K562 (cell line): ENCODE data around the gene EML1. TPM values are rescaled to one million over a fixed set of nuclear protein-coding genes. Genes with fewer than 3 reads are reported as not detected.

ENCODE experiments used
- ATAC-seq: fragments of 200-7000 bp; cut with Tn5 transposase; 3 replicates; pipeline ENCODE4 v1.9.1; 2020; ENCODE audit warnings: moderate library complexity
- BruUV-seq: library from RNA; stranded (reverse); fragments of 400-500 nt; replicated peaks from 2 replicates; lab custom pipeline; 2021; lab: Mats Ljungman, UMichigan
- CTCF ChIA-PET: fragments of 300-600 bp; formaldehyde crosslinking; extraction: SDS; loops from one replicate; lab custom pipeline; 2021; ENCODE audit warnings: low intra/inter-chr PET ratio; lab: Yijun Ruan, JAX
- POLR2A ChIA-PET: fragments of 300-600, 350-650 bp; sonication (Branson Sonifier 250); formaldehyde crosslinking; extraction: SDS; loops from one replicate; lab custom pipeline; 2021; ENCODE audit warnings: antibody characterized with exemption, inconsistent platforms; lab: Yijun Ruan, JAX
- DNase-seq, 4 experiments: peaks; one replicate each; pipeline versions ENCODE4 v3.0.0 to v3.0.0-alpha.2; 2011 to 2018; ENCODE audit warnings: low spot score in 3 of 4, mixed read lengths in 3 of 4; ENCODE audit errors: extremely low read depth in 1 of 4
- FAIRE-seq: peaks from 2 replicates; lab custom pipeline; 2011; peaks lifted over from hg19 to GRCh38; lab: Jason Lieb, UNC
- H2AFZ ChIP-seq: 2 replicates; pipeline ENCODE4 v1.6.0; 2011; ENCODE audit warnings: low read depth, low read length, control low read depth, inconsistent platforms
- H3K27ac ChIP-seq: fragments of 200-600 bp; 3 replicates; pipeline ENCODE4 v1.8.0; 2011; ENCODE audit warnings: low read depth, mild to moderate bottlenecking, control low read depth, inconsistent platforms, low read length, moderate library complexity, mixed read lengths; ENCODE audit errors: extremely low read depth
- H3K27me3 ChIP-seq, 2 experiments: fragments of 300-600 bp in 1 of 2; 2 replicates in 1 of 2; 3 replicates in 1 of 2; pipeline versions ENCODE4 v1.6.0 to v1.8.0; 2011; ENCODE audit warnings: inconsistent platforms in 2 of 2, low read length in 2 of 2, mild to moderate bottlenecking in 1 of 2, mixed read lengths in 1 of 2, moderate library complexity in 1 of 2; ENCODE audit not compliant: control insufficient read depth in 2 of 2, insufficient read depth in 2 of 2
- H3K36me3 ChIP-seq: fragments of 300-600 bp; 3 replicates; pipeline ENCODE4 v1.8.0; 2011; ENCODE audit warnings: mild to moderate bottlenecking, low read length, inconsistent platforms; ENCODE audit not compliant: control insufficient read depth, insufficient read depth
- H3K4me1 ChIP-seq, 2 experiments: fragments of 200-600 bp in 1 of 2; replicated peaks in 1 of 2; 2 replicates in 1 of 2; 3 replicates in 1 of 2; pipeline versions ENCODE4 v1.5.1 to v1.8.0; 2011; ENCODE audit warnings: inconsistent platforms in 2 of 2, low read length in 2 of 2, mild to moderate bottlenecking in 1 of 2, mixed read lengths in 1 of 2, moderate library complexity in 1 of 2; ENCODE audit not compliant: control insufficient read depth in 2 of 2, insufficient read depth in 2 of 2
- H3K4me2 ChIP-seq: 2 replicates; pipeline ENCODE4 v1.6.1; 2011; ENCODE audit warnings: low read length, control low read depth, inconsistent platforms, mixed read lengths; ENCODE audit not compliant: insufficient read depth
- H3K4me3 ChIP-seq: fragments of 200-600 bp; sonication (generic), shearing (Covaris generic); 2 replicates; pipeline ENCODE4 v1.5.1; 2016; ENCODE audit warnings: control low read depth, inconsistent platforms
- H3K79me2 ChIP-seq: fragments of 200-600 bp; 3 replicates; pipeline ENCODE4 v1.8.0; 2011; ENCODE audit warnings: low read length, inconsistent platforms; ENCODE audit not compliant: control insufficient read depth, insufficient read depth
- H3K9ac ChIP-seq, 2 experiments: 2 replicates each; pipeline versions ENCODE4 v1.6.0 to v1.6.1; 2011; ENCODE audit warnings: low read depth in 2 of 2, low read length in 2 of 2, control low read depth in 1 of 2, inconsistent platforms in 1 of 2, mild to moderate bottlenecking in 1 of 2, mixed read lengths in 1 of 2; ENCODE audit not compliant: insufficient read depth in 1 of 2
- H3K9me1 ChIP-seq: one replicate; pipeline ENCODE4 v1.6.0; 2011; ENCODE audit warnings: inconsistent platforms, mild to moderate bottlenecking, low read length, moderate library complexity; ENCODE audit not compliant: control insufficient read depth, insufficient read depth
- H3K9me3 ChIP-seq: replicated peaks from 2 replicates; pipeline ENCODE4 v1.5.1; 2011; ENCODE audit warnings: low read depth, low read length, inconsistent platforms; ENCODE audit not compliant: control insufficient read depth, insufficient read depth
- H4K20me1 ChIP-seq: replicated peaks from 2 replicates; pipeline ENCODE4 v1.6.1; 2011; ENCODE audit warnings: low read length, inconsistent platforms, mixed read lengths; ENCODE audit not compliant: control insufficient read depth, insufficient read depth
- CCNT2 ChIP-seq: IDR thresholded peaks from 2 replicates; pipeline ENCODE4 v1.6.1; 2011; ENCODE audit warnings: borderline replicate concordance, low read depth, mild to moderate bottlenecking, moderate library complexity, mixed read lengths, low read length; ENCODE audit not compliant: insufficient read length; ENCODE audit errors: extremely low read depth
- EP400 ChIP-seq: fragments of 450-650 bp; IDR thresholded peaks from 2 replicates; pipeline ENCODE4 v1.6.1; 2017; ENCODE audit warnings: antibody characterized with exemption, mild to moderate bottlenecking, moderate library complexity
- HIVEP1 ChIP-seq: fragments of 250-450 bp; sonication (Bioruptor Pico); IDR thresholded peaks from 2 replicates; pipeline ENCODE4 v1.4.0; 2020; ENCODE audit warnings: mild to moderate bottlenecking
- KLF6 ChIP-seq: fragments of 250-450 bp; sonication (Bioruptor Pico); IDR thresholded peaks from 2 replicates; pipeline ENCODE4 v1.4.0; 2020; ENCODE audit warnings: mild to moderate bottlenecking, moderate library complexity, borderline replicate concordance
- MEF2D ChIP-seq: conservative IDR thresholded peaks from 2 replicates; pipeline ENCODE4 v1.6.1; 2016; ENCODE audit warnings: low read depth, missing genetic modification characterization, missing compliant biosample characterization
- MXI1 ChIP-seq: IDR thresholded peaks from 2 replicates; pipeline ENCODE4 v1.6.1; 2011; ENCODE audit warnings: low read depth, mild to moderate bottlenecking, improper control_type of control experiment, low read length
- TRIM24 ChIP-seq, 2 experiments: fragments of 450-650 bp; IDR thresholded peaks; 2 replicates each; pipeline ENCODE4 v1.6.1; 2016
- ZKSCAN3 ChIP-seq: fragments of 250-450 bp; sonication (Bioruptor Pico); IDR thresholded peaks from 2 replicates; pipeline ENCODE4 v1.4.0; 2020
- ZNF707 ChIP-seq: fragments of 250-450 bp; sonication (Bioruptor Pico); conservative IDR thresholded peaks from 2 replicates; pipeline ENCODE4 v1.8.0; 2022; ENCODE audit warnings: inconsistent platforms, mild to moderate bottlenecking, moderate library complexity
- ZNF77 ChIP-seq: fragments of 250-450 bp; sonication (Bioruptor Pico); IDR thresholded peaks from 2 replicates; pipeline ENCODE4 v1.5.0; 2020
- in situ Hi-C: fragments of 300-500 bp; cut with MboI; formaldehyde crosslinking; loops from 4 replicates; pipeline ENCODE4 v1.15.0; 2018; ENCODE audit warnings: inconsistent platforms, mixed read lengths
- intact Hi-C: fragments of 100-400 bp; cut with micrococcal nuclease; formaldehyde crosslinking; loops from 2 replicates; pipeline ENCODE4 v1.14.2; 2022
- polyA plus RNA-seq, 8 experiments: library from polyadenylated mRNA; depleted of rRNA in 4 of 8; stranded (reverse) in 5 of 8; unstranded in 3 of 8; fragments of >200 nt; fragmentation: Nextera tagmentation in 2 of 8; fragmentation: Illumina TruSeq in 1 of 8; extraction: Ambion mirVana in 2 of 8; extraction: Trizol in 1 of 8; gene quantifications; 2 replicates each; pipeline versions ENCODE4 v1.2.1 to v1.2.3, GENCODE V29; 2011 to 2014; ENCODE audit warnings: inconsistent platforms in 1 of 8, missing spikeins in 1 of 8
- total RNA-seq, 7 experiments: library from RNA; depleted of rRNA in 6 of 7; stranded (reverse); fragments of >200 nt in 6 of 7; fragmentation: Illumina TruSeq in 2 of 7; extraction: Trizol in 2 of 7; gene quantifications; 2 replicates each; pipeline versions ENCODE4 v1.2.1 to v1.2.3, GENCODE V29; 2011 to 2021; ENCODE audit warnings: low replicate concordance in 1 of 7
- TF ChIP-seq, protein P1 (sequence below): fragments of 450-650 bp; IDR thresholded peaks from 2 replicates; pipeline ENCODE4 v1.6.1; 2018; ENCODE audit warnings: mild to moderate bottlenecking, low read depth; ENCODE audit not compliant: partially characterized antibody
- TF ChIP-seq, protein P2 (sequence below), 2 experiments: IDR thresholded peaks in 1 of 2; conservative IDR thresholded peaks in 1 of 2; 2 replicates each; pipeline ENCODE4 v1.6.1; 2016; ENCODE audit warnings: low read depth in 2 of 2, mild to moderate bottlenecking in 1 of 2, missing compliant biosample characterization in 1 of 2, missing genetic modification characterization in 1 of 2, moderate library complexity in 1 of 2
- TF ChIP-seq, protein P3 (sequence below): fragments of 450-650 bp; conservative IDR thresholded peaks from 2 replicates; pipeline ENCODE4 v1.6.1; 2016; ENCODE audit warnings: missing genetic modification characterization, low read depth, mild to moderate bottlenecking, missing compliant biosample characterization, moderate library complexity
- TF ChIP-seq, protein P4 (sequence below): fragments of 250-450 bp; sonication (Bioruptor Pico); IDR thresholded peaks from 2 replicates; pipeline ENCODE4 v1.4.0; 2020

EML1 gene
- total and polyA plus RNA-seq, 9 of the 15 experiments (the other 6 are each of a cell fraction or from before 2014, with no cell fraction given): 0.01 to 0.35 (median 0.07) TPM; not detected in 2

DNA sequence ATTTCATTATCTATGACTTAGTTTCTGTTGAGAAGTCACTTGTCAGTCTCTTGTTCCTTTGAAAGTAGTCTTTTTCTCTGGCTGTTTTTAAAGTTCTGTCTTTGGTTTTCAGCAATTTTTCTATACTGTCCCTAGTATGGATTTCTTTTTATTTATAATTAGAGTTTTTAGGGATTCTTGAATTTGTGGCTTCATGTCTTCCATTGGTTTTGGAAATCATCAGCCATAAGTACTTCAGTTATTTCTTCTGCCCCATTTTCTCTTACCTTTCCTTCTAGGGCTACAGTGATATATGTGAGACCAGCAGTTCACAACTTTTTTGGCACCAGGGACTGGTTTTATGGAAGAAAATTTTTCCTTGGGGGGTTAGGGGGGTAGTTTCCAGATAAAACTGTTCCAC, 182.0 kb downstream of the EML1 start:
- Histone ChIP-seq H3K9ac (no peak overlapping the region), H4K20me1 (no peaks in the 10 kb centered on the region), H3K27ac (no peak overlapping the region), H3K9me1 (no peaks in the 10 kb centered on the region), H3K4me2 (no peak overlapping the region), H3K4me1 (peaks cover 0 to 9% of the 10 kb centered on the region in 2 experiments; a peak in 2 of 5 replicates), H3K4me3 (no peak overlapping the region), H2AFZ (no peak overlapping the region), H3K36me3 (no peaks in the 10 kb centered on the region), H3K9me3 (peaks cover 6% of the 10 kb centered on the region), H3K27me3 (0 out of 5 replicates have a peak, but pooled peaks cover 0 to 2% of the 10 kb centered on the region in 2 experiments), H3K79me2 (peaks cover 56% of the 10 kb centered on the region)
- in situ Hi-C loops (no loop called here), intact Hi-C loops (no loop called here)
- FAIRE-seq (no peak), ATAC-seq (no peak), DNase-seq (no peak)
- ChIA-PET CTCF (no interaction called here), POLR2A (interaction anchor here (0.7 kb wide), 1 partner anchor 88 kb away, joined by 4 read pairs; no protein-coding TSS in a partner anchor)
- BruUV-seq: no TSS peak
- TF ChIP-seq, protein P1, sequence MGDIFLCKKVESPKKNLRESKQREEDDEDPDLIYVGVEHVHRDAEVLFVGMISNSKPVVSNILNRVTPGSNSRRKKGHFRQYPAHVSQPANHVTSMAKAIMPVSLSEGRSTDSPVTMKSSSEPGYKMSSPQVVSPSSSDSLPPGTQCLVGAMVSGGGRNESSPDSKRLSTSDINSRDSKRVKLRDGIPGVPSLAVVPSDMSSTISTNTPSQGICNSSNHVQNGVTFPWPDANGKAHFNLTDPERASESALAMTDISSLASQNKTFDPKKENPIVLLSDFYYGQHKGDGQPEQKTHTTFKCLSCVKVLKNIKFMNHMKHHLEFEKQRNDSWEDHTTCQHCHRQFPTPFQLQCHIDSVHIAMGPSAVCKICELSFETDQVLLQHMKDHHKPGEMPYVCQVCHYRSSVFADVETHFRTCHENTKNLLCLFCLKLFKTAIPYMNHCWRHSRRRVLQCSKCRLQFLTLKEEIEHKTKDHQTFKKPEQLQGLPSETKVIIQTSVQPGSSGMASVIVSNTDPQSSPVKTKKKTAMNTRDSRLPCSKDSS: peak; percentile 32
- TF ChIP-seq ZNF707 (CRISPR knock-in tag) (no peak), KLF6 (CRISPR knock-in tag) (no peak), MXI1 (no peak), HIVEP1 (CRISPR knock-in tag) (no peak), CCNT2 (no peak), ZNF77 (CRISPR knock-in tag) (no peak), ZKSCAN3 (CRISPR knock-in tag) (no peak), EP400 (no peak), TRIM24 (IDR thresholded peaks at IDR 0.05) (0 out of 4 replicates have a peak, but pooled peaks of 1 of the 2 experiments have one; percentile 40), MEF2D (tag) (no peak)
- TF ChIP-seq, protein P2, sequence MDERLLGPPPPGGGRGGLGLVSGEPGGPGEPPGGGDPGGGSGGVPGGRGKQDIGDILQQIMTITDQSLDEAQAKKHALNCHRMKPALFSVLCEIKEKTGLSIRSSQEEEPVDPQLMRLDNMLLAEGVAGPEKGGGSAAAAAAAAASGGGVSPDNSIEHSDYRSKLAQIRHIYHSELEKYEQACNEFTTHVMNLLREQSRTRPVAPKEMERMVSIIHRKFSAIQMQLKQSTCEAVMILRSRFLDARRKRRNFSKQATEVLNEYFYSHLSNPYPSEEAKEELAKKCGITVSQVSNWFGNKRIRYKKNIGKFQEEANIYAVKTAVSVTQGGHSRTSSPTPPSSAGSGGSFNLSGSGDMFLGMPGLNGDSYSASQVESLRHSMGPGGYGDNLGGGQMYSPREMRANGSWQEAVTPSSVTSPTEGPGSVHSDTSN (CRISPR knock-in tag; IDR thresholded peaks at IDR 0.05; ENCODE audit: low read depth): no peak
- TF ChIP-seq, protein P2 (tag; conservative IDR thresholded peaks at IDR 0.05; ENCODE audit: low read depth): no peak
- TF ChIP-seq, protein P3, sequence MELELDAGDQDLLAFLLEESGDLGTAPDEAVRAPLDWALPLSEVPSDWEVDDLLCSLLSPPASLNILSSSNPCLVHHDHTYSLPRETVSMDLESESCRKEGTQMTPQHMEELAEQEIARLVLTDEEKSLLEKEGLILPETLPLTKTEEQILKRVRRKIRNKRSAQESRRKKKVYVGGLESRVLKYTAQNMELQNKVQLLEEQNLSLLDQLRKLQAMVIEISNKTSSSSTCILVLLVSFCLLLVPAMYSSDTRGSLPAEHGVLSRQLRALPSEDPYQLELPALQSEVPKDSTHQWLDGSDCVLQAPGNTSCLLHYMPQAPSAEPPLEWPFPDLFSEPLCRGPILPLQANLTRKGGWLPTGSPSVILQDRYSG (tag): no peak
- TF ChIP-seq, protein P4, sequence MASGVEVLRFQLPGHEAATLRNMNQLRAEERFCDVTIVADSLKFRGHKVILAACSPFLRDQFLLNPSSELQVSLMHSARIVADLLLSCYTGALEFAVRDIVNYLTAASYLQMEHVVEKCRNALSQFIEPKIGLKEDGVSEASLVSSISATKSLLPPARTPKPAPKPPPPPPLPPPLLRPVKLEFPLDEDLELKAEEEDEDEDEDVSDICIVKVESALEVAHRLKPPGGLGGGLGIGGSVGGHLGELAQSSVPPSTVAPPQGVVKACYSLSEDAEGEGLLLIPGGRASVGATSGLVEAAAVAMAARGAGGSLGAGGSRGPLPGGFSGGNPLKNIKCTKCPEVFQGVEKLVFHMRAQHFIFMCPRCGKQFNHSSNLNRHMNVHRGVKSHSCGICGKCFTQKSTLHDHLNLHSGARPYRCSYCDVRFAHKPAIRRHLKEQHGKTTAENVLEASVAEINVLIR (CRISPR knock-in tag): no peak
